Colonic mucosa (tissue), 4 donors: ENCODE results near the gene GALNT14. TPM values are rescaled to one million over a fixed set of nuclear protein-coding genes. Genes with fewer than 3 reads are reported as not detected.

Source experiments
- DNase-seq: peaks from one replicate; pipeline ENCODE4 v3.0.0-alpha.2; 2020
- H3K27ac ChIP-seq: fragments of 200-600 bp; one replicate; pipeline ENCODE4 v1.8.0; 2021
- H3K27me3 ChIP-seq: fragments of 200-600 bp; one replicate; pipeline ENCODE4 v1.8.0; 2021
- H3K36me3 ChIP-seq: fragments of 200-600 bp; one replicate; pipeline ENCODE4 v1.8.0; 2021
- H3K4me1 ChIP-seq: fragments of 200-600 bp; one replicate; pipeline ENCODE4 v1.8.0; 2021; ENCODE audit warnings: mild to moderate bottlenecking
- H3K4me3 ChIP-seq: fragments of 200-600 bp; one replicate; pipeline ENCODE4 v1.8.0; 2021
- H3K9ac ChIP-seq, 2 donors: one replicate each; pipeline ENCODE4 v1.7.0; 2013; ENCODE audit warnings: control low read depth in 2 of 2, low read depth in 2 of 2, low read length in 2 of 2
- H3K9me3 ChIP-seq: fragments of 200-600 bp; one replicate; pipeline ENCODE4 v1.8.0; 2021
- intact Hi-C: fragments of 100-400 bp; cut with DNase I; formaldehyde crosslinking; loops from one replicate; pipeline ENCODE4 v1.14.1; 2022
- total RNA-seq, 2 donors: library from RNA; stranded (reverse); fragmentation: NEBNext Ultra II Directional in 1 of 2; extraction: Animal tissue kit (Norgen Biotek cat#: 25700) in 1 of 2; gene quantifications; one replicate each; pipeline ENCODE4 v1.2.1, GENCODE V29; 2021
- TF ChIP-seq, protein P1 (sequence below): fragments of 200-600 bp; IDR thresholded peaks from one replicate; pipeline ENCODE4 v1.8.0; 2022; ENCODE audit warnings: antibody characterized with exemption, mild to moderate bottlenecking
- donor health status: healthy.
- donor health status: DM: no; HTN: no; CAD: no.
- donor health status: DM: no; HTN: no; CAD: no.

The GALNT14 gene
- total RNA-seq, 2 donors from 2014 or later, result 0.15 to 0.45 TPM

DNA sequence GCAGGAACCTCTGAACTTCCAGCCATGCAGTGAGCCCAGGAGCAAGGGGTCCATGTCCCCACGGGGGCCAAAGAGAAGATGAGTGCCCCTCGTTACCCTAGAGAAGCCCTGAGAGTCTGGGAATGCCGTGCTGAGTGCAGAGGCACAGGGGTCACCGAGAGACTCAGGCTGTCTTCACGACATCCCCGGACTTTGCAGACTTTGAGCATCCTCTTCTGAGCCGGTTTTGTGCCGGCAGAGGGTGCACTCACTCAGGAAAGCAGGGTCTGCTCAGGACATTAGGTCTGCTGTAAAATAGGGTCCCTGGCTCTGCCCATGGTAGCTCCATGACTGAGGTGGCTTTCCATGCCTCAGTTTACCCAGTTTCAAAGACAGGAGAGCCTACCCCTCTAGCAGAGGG is 71.0 kb downstream of the GALNT14 start:
- TF ChIP-seq, protein P1, sequence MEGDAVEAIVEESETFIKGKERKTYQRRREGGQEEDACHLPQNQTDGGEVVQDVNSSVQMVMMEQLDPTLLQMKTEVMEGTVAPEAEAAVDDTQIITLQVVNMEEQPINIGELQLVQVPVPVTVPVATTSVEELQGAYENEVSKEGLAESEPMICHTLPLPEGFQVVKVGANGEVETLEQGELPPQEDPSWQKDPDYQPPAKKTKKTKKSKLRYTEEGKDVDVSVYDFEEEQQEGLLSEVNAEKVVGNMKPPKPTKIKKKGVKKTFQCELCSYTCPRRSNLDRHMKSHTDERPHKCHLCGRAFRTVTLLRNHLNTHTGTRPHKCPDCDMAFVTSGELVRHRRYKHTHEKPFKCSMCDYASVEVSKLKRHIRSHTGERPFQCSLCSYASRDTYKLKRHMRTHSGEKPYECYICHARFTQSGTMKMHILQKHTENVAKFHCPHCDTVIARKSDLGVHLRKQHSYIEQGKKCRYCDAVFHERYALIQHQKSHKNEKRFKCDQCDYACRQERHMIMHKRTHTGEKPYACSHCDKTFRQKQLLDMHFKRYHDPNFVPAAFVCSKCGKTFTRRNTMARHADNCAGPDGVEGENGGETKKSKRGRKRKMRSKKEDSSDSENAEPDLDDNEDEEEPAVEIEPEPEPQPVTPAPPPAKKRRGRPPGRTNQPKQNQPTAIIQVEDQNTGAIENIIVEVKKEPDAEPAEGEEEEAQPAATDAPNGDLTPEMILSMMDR, result no peak
- Histone ChIP-seq H3K27ac (no peak overlapping the region), H3K4me3 (no peak overlapping the region), H3K9ac (no peak overlapping the region), H3K4me1 (no peaks in the 10 kb centered on the region), H3K9me3 (no peaks in the 10 kb centered on the region), H3K36me3 (no peaks in the 10 kb centered on the region), H3K27me3 (no peaks in the 10 kb centered on the region)
- intact Hi-C loops, result no loop called here
- no peak for DNase-seq

DNA sequence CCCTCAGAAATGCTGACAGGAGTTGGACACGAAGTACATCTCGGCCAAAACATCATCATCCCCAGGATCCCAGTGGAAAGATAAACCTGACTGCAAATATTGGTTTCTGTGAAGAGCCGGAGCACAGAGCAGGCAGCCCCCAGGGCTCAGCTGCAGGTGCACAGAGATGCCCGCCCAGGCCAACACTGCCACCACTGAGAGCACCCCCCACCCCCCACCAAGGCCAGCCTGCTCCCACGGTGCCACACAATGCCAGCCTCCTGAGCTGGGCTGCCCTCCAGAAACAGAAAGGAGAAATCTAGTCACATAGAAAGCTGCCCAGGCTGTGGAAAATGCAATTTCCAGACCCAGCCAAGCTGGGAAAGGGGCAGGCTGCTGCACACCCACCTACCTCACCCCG is 71.7 kb downstream of the GALNT14 start:
- DNase-seq, result no peak
- intact Hi-C loops, result no loop called here
- no peaks in the 10 kb centered on the region for H3K4me1 ChIP-seq
- H3K27ac ChIP-seq, result no peak overlapping the region
- H3K9ac ChIP-seq, result no peak overlapping the region
- TF ChIP-seq, protein P1, result no peak
- H3K36me3 ChIP-seq, result no peaks in the 10 kb centered on the region
- H3K9me3 ChIP-seq, result no peaks in the 10 kb centered on the region
- H3K27me3 ChIP-seq, result no peaks in the 10 kb centered on the region
- H3K4me3 ChIP-seq, result no peak overlapping the region

GRCh38 chr2:31066086-31066485 is 72.2 kb downstream of the GALNT14 start:
- H3K9ac ChIP-seq, result no peak overlapping the region
- intact Hi-C loops, result no loop called here
- no peak overlapping the region for H3K27ac ChIP-seq
- TF ChIP-seq, protein P1, result no peak
- DNase-seq, result no peak
- H3K4me3 ChIP-seq, result no peak overlapping the region
- H3K9me3 ChIP-seq, result no peaks in the 10 kb centered on the region
- H3K4me1 ChIP-seq, result no peaks in the 10 kb centered on the region
- no peaks in the 10 kb centered on the region for H3K36me3 ChIP-seq
- H3K27me3 ChIP-seq, result no peaks in the 10 kb centered on the region

GRCh38 chr2:31065356-31065755 is 72.9 kb downstream of the GALNT14 start:
- H3K27ac ChIP-seq, result no peak overlapping the region
- TF ChIP-seq, protein P1, result no peak
- intact Hi-C loops, result no loop called here
- H3K4me1 ChIP-seq, result no peaks in the 10 kb centered on the region
- no peaks in the 10 kb centered on the region for H3K9me3 ChIP-seq
- no peaks in the 10 kb centered on the region for H3K27me3 ChIP-seq
- no peaks in the 10 kb centered on the region for H3K36me3 ChIP-seq
- H3K4me3 ChIP-seq, result no peak overlapping the region
- DNase-seq, result no peak
- H3K9ac ChIP-seq, result no peak overlapping the region

- Histone ChIP-seq H3K27me3 (no peaks in the 10 kb centered on the region), H3K4me1 (no peaks in the 10 kb centered on the region), H3K9ac (no peak overlapping the region), H3K4me3 (no peak overlapping the region), H3K27ac (no peak overlapping the region), H3K9me3 (no peaks in the 10 kb centered on the region), H3K36me3 (no peaks in the 10 kb centered on the region)
- DNase-seq, result no peak
- TF ChIP-seq, protein P1, result no peak
- intact Hi-C loops, result no loop called here
Observed at GRCh38 chr2:31060397-31060796, 77.8 kb downstream of the GALNT14 start.
